Stimulated activated CD4-positive, alpha-beta T cell treated with anti-CD3 and anti-CD28 coated beads, Interleukin-12 subunit alpha, Interleukin-12 subunit beta, amount 100 ng/mL, for 24 hours (primary cell): Measurements from ENCODE around the gene TRAK2.
"Not testable (repeated sequence)": the region's sequence is repeated elsewhere in the genome, so short reads cannot be mapped to it uniquely, and the experiment has no call there.

Source experiments
- DNase-seq, 2 experiments: peaks; one replicate each; pipeline ENCODE4 v3.0.0-alpha.2; 2020; ENCODE audit warnings: low read depth in 2 of 2

The TRAK2 gene

GRCh38 chr2:201419057-201419635 is 32.1 kb downstream of the TRAK2 start:
- DNase-seq, result no peak

- DNase-seq, result no peak
These were observed 36.1 kb downstream of the TRAK2 start for GRCh38 chr2:201415149-201415548.

- DNase-seq, result no peak
These were observed 36.9 kb downstream of the TRAK2 start for GRCh38 chr2:201414099-201415023.

- no peak for DNase-seq
These were observed 37.7 kb downstream of the TRAK2 start for GRCh38 chr2:201413552-201413951.

DNA sequence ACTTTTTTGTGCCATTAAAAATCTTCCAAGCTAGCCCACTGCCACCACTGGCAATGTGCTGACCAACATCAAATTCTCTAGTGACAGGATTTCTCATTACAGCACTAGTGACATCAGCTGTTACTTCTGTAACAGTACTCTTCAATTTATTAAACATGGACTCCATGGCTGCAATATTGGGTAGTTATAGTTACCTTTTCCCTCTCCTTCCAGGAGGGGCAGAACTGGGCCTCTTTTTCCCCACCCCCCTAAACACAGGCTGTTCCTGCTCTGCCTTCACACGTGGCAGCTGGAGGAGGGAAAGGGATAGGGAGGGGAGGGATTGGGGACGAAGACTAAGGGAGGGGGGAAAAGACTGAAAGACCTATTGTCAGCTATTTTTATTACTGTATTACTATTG is 38.1 kb downstream of the TRAK2 start:
- no peak for DNase-seq

DNA sequence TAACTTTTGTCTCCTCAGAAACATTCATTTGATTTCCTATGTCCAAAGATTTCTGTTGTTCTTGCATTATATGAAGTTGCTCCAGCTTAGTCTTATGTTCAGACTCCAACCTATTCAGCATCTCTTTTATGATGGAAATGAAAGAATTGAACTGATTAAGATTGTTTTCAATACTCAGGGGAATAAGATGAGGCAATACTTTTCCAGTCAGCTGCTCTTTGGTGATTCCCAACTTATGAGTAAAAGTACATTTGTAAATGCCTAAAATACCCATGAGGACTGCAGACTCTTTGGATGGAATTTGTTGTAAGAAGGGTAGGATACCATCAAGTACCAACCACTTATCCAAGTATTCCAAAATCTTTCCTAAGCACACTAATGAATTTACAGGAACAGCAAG is 39.8 kb downstream of the TRAK2 start:
- no peak for DNase-seq

- no peak for DNase-seq
These were observed 42.3 kb downstream of the TRAK2 start for GRCh38 chr2:201408931-201409330.

DNA sequence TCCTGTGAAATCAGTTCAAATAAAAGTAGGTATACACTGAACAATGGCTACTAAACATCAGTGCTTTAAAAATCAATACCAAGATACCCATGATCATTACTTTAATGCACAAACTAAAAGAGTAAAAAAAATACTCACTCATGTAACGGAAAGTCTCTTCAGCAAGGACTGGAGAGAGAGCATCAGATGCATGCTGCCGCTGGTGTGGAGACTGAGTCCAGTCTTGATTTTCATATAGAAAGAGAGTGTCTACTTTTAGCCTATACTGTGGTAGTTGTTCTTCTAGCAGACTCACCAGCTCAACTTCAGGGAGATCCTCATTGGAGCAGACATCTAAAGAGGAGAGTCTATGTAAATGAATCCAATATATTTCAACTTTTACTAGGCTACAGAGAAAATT is 44.0 kb downstream of the TRAK2 start:
- no peak for DNase-seq

DNA sequence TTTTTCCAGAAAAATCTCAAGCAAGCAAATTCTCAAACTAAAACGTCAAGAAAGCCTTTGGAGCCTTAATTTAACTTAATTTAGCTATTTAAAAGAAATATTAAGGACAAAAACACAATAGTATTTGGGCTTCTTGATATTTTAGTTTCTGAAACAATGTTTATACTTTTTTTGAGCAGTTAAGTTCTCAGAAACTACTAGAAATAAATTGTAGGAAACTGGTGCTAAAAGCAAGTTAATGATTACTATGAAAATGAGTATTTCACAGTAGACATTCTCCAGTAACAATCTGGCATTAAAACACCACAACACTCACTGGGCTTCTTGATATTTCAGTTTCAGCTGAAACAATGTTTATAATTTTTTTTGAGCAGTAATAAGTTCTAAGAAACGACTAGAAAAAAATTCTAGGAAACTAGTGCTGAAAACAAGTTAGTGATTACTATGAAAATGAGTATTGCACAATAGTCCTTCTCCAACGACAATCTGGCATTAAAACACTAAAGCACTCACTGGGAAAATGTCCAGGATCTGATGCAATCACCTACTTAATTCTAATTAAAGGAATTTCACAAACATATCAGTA is 45.1 kb downstream of the TRAK2 start:
- no peak for DNase-seq

DNA sequence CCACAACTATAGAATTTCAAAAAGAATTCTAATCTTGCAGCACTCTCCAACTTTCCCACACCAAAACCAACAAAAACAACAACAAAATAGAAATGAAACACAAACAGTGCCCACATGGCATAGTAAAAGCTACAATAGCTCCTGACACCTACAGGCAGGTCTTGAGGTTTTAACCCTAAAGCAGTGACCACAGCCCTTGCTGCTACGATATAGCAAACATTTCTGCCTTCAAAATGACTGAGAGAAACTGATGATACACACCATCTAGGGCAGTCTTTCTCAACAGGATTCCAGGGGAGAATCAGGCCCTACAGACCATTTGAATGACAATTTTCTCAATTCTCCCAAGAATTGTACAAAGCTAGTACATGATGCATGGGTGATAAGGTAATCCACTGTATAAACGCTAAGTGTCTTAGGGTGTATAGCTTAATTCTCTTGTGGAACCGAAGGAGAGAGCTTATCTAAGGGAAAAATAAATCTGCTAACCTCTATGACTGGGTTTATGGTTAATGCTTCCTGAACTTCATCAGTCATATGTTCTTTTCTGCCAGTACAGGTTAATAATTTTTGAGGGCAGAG is 46.5 kb downstream of the TRAK2 start:
- no peak for DNase-seq

- DNase-seq, result no peak
These were observed 47.4 kb downstream of the TRAK2 start for GRCh38 chr2:201403880-201404279.

DNA sequence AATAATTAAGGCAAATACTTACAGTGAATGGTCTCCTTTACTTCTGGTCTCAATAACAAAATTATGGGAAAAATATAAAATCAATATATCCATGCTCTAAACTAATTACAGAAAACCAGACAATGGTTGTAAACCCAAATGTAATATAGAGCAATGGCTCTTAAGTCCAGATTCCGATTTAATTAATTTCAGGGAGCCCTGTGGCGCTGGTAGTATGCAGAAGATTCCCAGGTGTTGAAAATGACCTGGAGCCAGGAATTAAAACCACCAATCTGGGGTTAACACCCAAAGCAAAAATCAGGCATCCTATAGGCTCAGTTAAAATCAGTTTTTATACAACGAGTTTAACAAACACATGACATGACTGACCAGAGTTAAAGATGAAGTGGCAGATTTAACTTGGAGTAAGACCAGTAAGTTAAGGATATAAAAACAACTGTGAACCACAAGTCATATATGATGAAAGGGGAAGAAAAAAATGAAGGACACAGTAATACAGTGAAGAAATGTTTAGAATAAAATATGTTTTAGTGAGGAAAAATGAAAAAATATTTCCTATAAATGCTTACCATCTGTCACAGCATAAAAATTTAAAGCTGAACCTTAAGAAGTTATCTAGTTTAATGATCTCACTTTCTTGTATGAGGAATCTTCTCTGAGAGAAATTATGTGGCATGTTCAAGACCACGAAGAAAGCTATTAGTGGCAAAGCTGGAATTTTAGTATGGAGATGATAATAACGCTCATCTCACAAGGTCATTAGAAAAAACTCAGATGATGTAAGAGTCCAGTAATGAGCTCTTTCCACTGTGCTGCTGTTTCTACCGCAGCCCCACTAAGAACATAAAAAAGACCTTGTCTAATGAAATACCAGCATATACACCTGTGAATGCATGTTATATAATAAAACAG is 48.4 kb downstream of the TRAK2 start:
- no peak for DNase-seq

- no peak for DNase-seq
These were observed 49.4 kb downstream of the TRAK2 start for GRCh38 chr2:201401815-201402214.

- no peak for DNase-seq
These were observed 54.7 kb downstream of the TRAK2 start for GRCh38 chr2:201396595-201396994.

DNA sequence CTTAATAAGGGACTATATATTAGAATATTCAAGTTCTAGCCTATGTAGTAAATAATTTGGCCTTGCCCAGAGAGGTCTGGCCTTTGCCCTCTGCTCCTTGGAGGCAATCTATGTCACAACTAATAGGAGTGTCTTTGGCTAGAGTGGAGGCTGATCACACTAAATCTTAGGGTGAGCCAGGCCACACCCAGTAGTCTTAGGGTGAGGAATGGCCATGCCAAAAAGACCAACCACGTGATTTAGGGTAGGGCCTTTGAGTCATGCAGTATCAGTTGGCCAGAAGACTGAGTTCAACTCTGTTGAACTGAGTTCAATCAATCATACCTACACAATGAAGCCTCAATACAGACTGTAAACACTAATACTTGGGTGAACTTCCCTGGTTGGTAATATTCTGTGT is 68.1 kb downstream of the TRAK2 start:
- DNase-seq, result no peak

DNA sequence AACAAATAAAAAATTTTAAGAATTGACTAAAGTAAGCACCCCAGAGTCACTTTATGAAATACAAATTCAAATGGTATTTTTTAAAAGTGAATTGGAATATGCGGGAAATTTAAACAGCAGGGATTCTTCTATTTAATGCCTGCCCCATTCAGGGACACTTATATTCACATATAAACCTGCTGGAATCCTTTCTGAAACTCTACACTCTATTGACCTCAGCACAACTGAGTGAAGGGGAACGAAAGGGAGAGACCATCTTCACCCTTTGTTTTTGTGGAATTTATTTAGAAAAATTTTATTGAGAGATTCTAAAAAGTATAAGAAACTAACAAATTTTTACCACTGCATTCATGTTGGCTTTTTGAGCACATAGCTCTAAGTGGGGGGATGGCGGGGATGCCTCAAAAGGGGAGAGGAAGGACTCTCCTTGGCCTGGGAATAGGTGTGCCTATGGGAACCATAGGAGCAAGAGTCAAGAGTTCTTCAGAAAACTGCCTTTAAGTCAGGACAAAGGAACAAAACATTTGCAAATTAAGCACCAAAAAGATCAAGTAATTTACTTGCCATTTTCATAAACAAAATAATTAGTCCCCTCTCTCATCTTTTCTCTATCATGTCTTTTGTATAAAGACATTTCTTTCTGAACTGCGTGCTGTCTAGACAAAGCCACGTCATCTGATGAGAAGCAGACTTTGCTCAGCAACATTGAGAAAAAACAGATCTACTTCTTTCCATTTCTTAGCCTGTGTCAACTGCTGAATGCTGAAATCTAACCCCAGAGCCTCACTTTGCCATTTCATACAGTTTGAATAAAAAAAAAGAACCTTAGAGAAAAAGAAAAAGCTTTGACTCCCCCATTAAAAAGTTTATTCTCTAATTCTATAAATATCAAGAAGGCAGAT is 72.5 kb downstream of the TRAK2 start:
- no peak for DNase-seq

DNA sequence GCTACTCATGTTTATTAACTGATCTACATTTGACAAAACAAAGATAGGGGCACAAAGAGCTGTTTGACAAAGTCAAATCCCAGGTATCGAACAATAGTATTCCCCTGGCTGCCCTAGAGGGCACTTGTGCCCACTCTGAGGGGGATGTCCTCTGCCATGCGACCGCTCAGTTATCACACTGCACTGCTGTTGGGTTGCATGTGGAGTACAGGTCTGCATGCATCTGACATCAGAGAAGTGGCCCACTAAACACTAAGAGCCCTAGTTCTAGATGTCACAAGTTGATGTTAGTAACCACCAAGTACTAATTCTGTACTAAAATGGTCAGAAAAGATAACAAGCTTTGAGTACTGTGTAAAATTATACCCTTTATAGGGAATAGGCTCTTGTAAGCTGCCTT is 74.0 kb downstream of the TRAK2 start:
- DNase-seq, result no peak

DNA sequence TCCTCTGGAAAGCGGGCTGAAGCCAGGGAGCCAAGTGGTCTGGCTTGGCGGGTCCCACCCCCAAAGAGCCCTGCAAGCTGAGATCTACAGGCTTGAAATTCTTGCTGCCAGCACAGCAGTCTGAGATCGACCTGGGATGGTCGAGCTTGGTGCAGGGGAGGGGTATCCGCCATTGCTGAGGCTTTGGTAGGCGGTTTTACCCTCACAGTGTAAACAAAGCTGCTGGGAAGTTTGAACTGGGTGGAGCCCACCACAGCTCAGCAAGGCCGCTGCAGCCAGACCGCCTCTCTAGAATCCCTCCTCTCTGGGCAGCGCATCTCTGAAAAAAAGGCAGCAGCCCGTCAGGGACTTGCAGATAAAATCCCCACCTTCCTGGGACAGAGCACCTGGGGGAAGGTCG is 81.5 kb downstream of the TRAK2 start:
- no peak for DNase-seq

DNA sequence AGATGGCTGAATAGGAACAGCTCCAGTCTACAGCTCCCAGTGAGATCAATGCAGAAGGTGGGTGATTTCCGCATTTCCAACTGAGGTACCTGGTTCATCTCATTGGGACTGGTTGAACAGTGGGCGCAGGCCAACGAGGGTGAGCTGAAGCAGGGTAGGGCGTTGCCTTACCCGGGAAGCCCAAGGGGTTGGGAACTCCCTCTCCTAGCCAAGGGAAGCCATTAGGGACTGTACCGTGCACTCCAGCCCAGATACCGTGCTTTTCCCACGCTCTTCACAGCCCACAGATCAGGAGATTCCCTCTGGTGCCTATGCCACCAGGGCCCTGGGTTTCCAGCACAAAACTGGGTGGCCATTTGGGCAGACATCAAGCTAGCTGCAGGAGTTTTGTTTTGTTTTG is 81.9 kb downstream of the TRAK2 start:
- not testable (repeated sequence) for DNase-seq

DNA sequence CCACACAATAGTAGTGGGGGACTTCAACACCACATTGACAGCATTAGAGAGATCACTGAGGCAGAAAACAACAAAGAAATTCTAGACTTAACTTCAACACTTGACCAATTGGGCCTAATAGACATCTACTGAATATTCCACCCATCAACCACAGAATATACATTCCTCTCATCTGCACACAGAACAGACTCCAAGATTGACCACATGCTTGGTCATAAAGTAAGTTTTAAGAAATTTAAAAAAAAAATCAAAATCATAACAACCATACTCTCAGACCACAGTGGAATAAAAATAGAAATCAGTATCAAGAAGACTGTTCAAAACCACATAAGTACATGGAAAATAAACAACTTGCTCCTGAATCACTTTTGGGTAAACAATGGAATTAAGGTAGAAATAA is 85.1 kb downstream of the TRAK2 start:
- DNase-seq, result no peak
